RWPE2 (cell line): ENCODE data around the gene LMX1B.

Experiments
- ATAC-seq: fragments of 200-7000 bp; cut with Tn5 transposase; 3 replicates; pipeline ENCODE4 v1.9.1; 2021; ENCODE audit warnings: low read depth
- DNase-seq: peaks from one replicate; pipeline ENCODE4 v3.0.0-alpha.2; 2020; ENCODE audit warnings: low spot score
- H3K27ac ChIP-seq: fragments of 450-650 bp; 2 replicates; pipeline ENCODE4 v1.5.1; 2017; ENCODE audit warnings: mild to moderate bottlenecking; ENCODE audit not compliant: poor library complexity, severe bottlenecking
- H3K27me3 ChIP-seq: fragments of 250-450 bp; sonication (Bioruptor Pico); 2 replicates; pipeline ENCODE4 v1.5.1; 2021; ENCODE audit warnings: mild to moderate bottlenecking, moderate library complexity; ENCODE audit not compliant: insufficient read depth, poor library complexity, severe bottlenecking
- H3K36me3 ChIP-seq: fragments of 250-450 bp; sonication (Bioruptor Pico); 2 replicates; pipeline ENCODE4 v1.5.1; 2020; ENCODE audit warnings: low read depth, mild to moderate bottlenecking, moderate library complexity
- H3K4me1 ChIP-seq: fragments of 250-450 bp; sonication (Bioruptor Pico); 2 replicates; pipeline ENCODE4 v1.5.1; 2021; ENCODE audit warnings: mild to moderate bottlenecking, moderate library complexity; ENCODE audit not compliant: insufficient read depth, poor library complexity, severe bottlenecking
- H3K4me3 ChIP-seq: fragments of 250-450 bp; sonication (Bioruptor Pico); 2 replicates; pipeline ENCODE4 v1.5.1; 2021; ENCODE audit warnings: mild to moderate bottlenecking, moderate library complexity; ENCODE audit not compliant: severe bottlenecking
- H3K9me3 ChIP-seq: fragments of 250-450 bp; sonication (Bioruptor Pico); 2 replicates; pipeline ENCODE4 v1.5.1; 2021; ENCODE audit warnings: mild to moderate bottlenecking, moderate library complexity; ENCODE audit not compliant: severe bottlenecking
- TF ChIP-seq, protein P1 (sequence below): fragments of 450-650 bp; IDR thresholded peaks from one replicate; pipeline ENCODE4 v1.5.1; 2017; ENCODE audit warnings: mild to moderate bottlenecking, moderate library complexity; ENCODE audit not compliant: poor library complexity, severe bottlenecking

The LMX1B gene

GRCh38 chr9:126628969-126629674, 15.4 kb downstream of the LMX1B start:
- TF ChIP-seq, protein P1, sequence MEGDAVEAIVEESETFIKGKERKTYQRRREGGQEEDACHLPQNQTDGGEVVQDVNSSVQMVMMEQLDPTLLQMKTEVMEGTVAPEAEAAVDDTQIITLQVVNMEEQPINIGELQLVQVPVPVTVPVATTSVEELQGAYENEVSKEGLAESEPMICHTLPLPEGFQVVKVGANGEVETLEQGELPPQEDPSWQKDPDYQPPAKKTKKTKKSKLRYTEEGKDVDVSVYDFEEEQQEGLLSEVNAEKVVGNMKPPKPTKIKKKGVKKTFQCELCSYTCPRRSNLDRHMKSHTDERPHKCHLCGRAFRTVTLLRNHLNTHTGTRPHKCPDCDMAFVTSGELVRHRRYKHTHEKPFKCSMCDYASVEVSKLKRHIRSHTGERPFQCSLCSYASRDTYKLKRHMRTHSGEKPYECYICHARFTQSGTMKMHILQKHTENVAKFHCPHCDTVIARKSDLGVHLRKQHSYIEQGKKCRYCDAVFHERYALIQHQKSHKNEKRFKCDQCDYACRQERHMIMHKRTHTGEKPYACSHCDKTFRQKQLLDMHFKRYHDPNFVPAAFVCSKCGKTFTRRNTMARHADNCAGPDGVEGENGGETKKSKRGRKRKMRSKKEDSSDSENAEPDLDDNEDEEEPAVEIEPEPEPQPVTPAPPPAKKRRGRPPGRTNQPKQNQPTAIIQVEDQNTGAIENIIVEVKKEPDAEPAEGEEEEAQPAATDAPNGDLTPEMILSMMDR = no peak
- DNase-seq (no peak), ATAC-seq (no peak)
- Histone ChIP-seq H3K36me3 (no peaks in the 10 kb centered on the region), H3K27ac (no peak overlapping the region), H3K27me3 (peaks cover 58% of the 10 kb centered on the region), H3K9me3 (no peaks in the 10 kb centered on the region), H3K4me1 (no peaks in the 10 kb centered on the region), H3K4me3 (no peak overlapping the region)

GRCh38 chr9:126630458-126631237, 16.9 kb downstream of the LMX1B start:
- no peak overlapping the region for H3K4me3 ChIP-seq
- H3K4me1 ChIP-seq = no peaks in the 10 kb centered on the region
- no peaks in the 10 kb centered on the region for H3K36me3 ChIP-seq
- DNase-seq (no peak), ATAC-seq (0 out of 3 replicates have a peak, but pooled peaks have one; percentile 22)
- no peak overlapping the region for H3K27ac ChIP-seq
- no peaks in the 10 kb centered on the region for H3K9me3 ChIP-seq
- TF ChIP-seq, protein P1 = no peak
- peaks cover 43% of the 10 kb centered on the region for H3K27me3 ChIP-seq

DNA sequence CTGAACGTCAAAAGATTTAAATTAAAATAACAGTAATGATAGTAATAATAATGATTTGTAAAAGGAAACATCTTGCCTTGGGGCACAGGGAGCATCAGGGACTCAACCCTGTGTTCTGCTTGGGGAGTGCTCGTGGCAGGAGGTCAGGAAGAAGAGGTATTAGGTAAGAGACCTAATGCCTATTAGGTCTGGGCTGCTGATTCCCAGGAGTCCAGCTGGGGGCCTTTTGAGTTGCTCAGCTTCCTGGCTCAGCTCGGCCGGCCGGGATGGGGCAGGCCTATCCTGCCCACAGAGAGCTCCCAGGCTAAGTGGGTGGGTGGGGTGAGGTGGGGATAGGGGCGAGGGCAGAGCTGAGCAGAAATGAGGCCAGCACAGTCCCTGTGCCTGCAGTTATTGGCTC, 17.5 kb downstream of the LMX1B start:
- ATAC-seq = no peak
- TF ChIP-seq, protein P1 = no peak
- H3K27ac ChIP-seq = no peak overlapping the region
- no peaks in the 10 kb centered on the region for H3K4me1 ChIP-seq
- H3K9me3 ChIP-seq = no peaks in the 10 kb centered on the region
- H3K4me3 ChIP-seq = no peak overlapping the region
- peaks cover 37% of the 10 kb centered on the region for H3K27me3 ChIP-seq
- H3K36me3 ChIP-seq = no peaks in the 10 kb centered on the region
- DNase-seq = no peak

GRCh38 chr9:126633881-126634558, 20.3 kb downstream of the LMX1B start:
- H3K4me1 ChIP-seq = no peaks in the 10 kb centered on the region
- H3K4me3 ChIP-seq = no peak overlapping the region
- ATAC-seq (peak; percentile 9; the same call in 1 of the 3 replicates), DNase-seq (no peak)
- TF ChIP-seq, protein P1 = no peak
- no peaks in the 10 kb centered on the region for H3K36me3 ChIP-seq
- H3K27ac ChIP-seq = no peak overlapping the region
- H3K9me3 ChIP-seq = no peaks in the 10 kb centered on the region
- H3K27me3 ChIP-seq = peaks cover 22% of the 10 kb centered on the region
